Loucy (cell line): ENCODE results near the gene C20orf204.
A peak's percentile ranks its signal among the peaks of the same experiment; 100 is the strongest.

Experiments
- H2AFZ ChIP-seq: fragments of 200-600 bp; sonication (generic); 2 replicates; pipeline ENCODE4 v1.6.0; 2016; ENCODE audit warnings: antibody characterized with exemption, mild to moderate bottlenecking, low read length, moderate library complexity
- H3F3A ChIP-seq: fragments of 200-600 bp; 2 replicates; pipeline ENCODE4 v1.6.0; 2016; ENCODE audit warnings: antibody characterized with exemption, low read depth, mild to moderate bottlenecking
- H3K27me3 ChIP-seq: fragments of 200-600 bp; sonication (generic); 2 replicates; pipeline ENCODE4 v1.6.1; 2014; ENCODE audit warnings: low read length, mild to moderate bottlenecking; ENCODE audit not compliant: insufficient read depth, poor library complexity, severe bottlenecking
- H3K36me3 ChIP-seq: fragments of 200-600 bp; sonication (generic); 2 replicates; pipeline ENCODE4 v1.6.1; 2016; ENCODE audit warnings: low read length; ENCODE audit not compliant: insufficient read depth
- H3K4me1 ChIP-seq: fragments of 200-600 bp; sonication (generic); 2 replicates; pipeline ENCODE4 v1.5.1; 2014; ENCODE audit warnings: low read length, mild to moderate bottlenecking; ENCODE audit not compliant: insufficient read depth, poor library complexity, severe bottlenecking
- H3K4me2 ChIP-seq: fragments of 200-600 bp; sonication (generic); 2 replicates; pipeline ENCODE4 v1.6.0; 2014; ENCODE audit warnings: antibody characterized with exemption, low read length, low read depth, mild to moderate bottlenecking; ENCODE audit not compliant: poor library complexity, severe bottlenecking
- H3K4me3 ChIP-seq: fragments of 200-600 bp; sonication (generic); 2 replicates; pipeline ENCODE4 v1.5.1; 2014; ENCODE audit warnings: low read length, mild to moderate bottlenecking, mixed read lengths; ENCODE audit not compliant: poor library complexity, severe bottlenecking
- H3K79me2 ChIP-seq: fragments of 200-600 bp; sonication (generic); 2 replicates; pipeline ENCODE4 v1.6.1; 2014; ENCODE audit warnings: low read length; ENCODE audit not compliant: insufficient read depth
- H3K9ac ChIP-seq: fragments of 200-600 bp; sonication (generic); 2 replicates; pipeline ENCODE4 v1.6.0; 2014; ENCODE audit warnings: mild to moderate bottlenecking, low read depth, low read length, moderate library complexity; ENCODE audit not compliant: poor library complexity, severe bottlenecking
- H3K9me2 ChIP-seq: fragments of 200-600 bp; sonication (generic); replicated peaks from 2 replicates; pipeline ENCODE4 v1.6.1; 2016; ENCODE audit warnings: low read depth, low read length, mixed read lengths
- H3K9me3 ChIP-seq: fragments of 200-600 bp; sonication (generic); 2 replicates; pipeline ENCODE4 v1.6.1; 2014; ENCODE audit warnings: mild to moderate bottlenecking, antibody characterized with exemption, low read length, low read depth; ENCODE audit not compliant: insufficient read depth
- H4K20me1 ChIP-seq: fragments of 200-600 bp; sonication (generic); 2 replicates; pipeline ENCODE4 v1.6.0; 2014; ENCODE audit warnings: antibody characterized with exemption, low read length, mild to moderate bottlenecking; ENCODE audit not compliant: insufficient read depth, poor library complexity, severe bottlenecking
- EZH2phosphoT487 ChIP-seq: fragments of 200-600 bp; IDR thresholded peaks from 2 replicates; pipeline ENCODE4 v1.6.1; 2018; ENCODE audit warnings: antibody characterized with exemption, mild to moderate bottlenecking, moderate library complexity, borderline replicate concordance
- TF ChIP-seq, protein P1 (sequence below): fragments of 200-600 bp; sonication (generic); conservative IDR thresholded peaks from 2 replicates; pipeline ENCODE4 v1.5.1; 2014; ENCODE audit warnings: mild to moderate bottlenecking, antibody characterized with exemption, low read length

Gene C20orf204

DNA sequence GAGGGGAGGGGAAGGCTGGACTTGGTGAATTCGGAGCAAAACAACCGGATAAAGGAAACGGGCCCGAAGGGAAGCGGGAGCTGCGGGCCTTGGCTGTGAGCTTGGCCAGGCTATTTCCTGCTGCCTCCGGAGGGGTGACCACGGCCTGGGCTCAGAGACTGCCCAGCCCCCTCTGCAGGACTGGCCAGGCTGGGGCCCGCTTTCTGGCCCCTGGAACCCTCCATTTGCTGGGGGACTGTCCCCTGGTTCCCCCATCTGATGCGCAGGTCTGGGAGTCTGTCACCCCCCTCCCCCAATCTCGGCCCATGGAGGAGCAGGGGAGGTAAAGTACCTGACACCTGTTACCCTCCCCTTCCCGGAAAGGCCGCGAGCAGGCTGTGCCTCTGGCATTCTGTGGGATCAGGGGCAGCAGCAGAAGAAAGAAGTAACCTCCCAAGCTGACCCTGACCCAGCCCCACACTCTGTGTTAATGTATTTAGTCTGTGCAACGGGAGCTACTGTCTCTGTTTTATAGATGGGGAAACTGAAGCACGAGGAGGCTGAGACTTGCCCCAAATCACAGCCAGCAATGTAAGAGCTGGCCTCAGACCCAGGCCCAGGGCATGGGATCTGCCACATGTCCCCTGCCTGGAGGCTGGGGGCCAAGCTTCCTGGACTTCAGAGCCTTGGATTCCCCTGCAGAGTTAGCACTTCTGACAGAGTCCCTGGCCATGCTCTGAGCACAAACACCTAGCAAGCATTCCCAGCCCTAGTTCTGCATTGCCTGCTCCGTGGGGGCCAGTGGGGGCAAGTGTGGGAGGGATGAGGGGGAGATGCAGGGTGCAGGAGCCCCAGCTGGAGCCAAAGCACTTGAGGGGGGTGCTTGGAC lies 3.5 kb downstream of the C20orf204 start:
- Histone ChIP-seq H3K36me3 (peaks cover 8% of the 10 kb centered on the region; the same call in 1 of the 2 replicates), H3K4me3 (peak overlapping the region; percentile 79), H3K9ac (peak overlapping the region; percentile 77), H3K27me3 (no peaks in the 10 kb centered on the region), H3K4me2 (peak overlapping the region; percentile 83), H3K79me2 (no peaks in the 10 kb centered on the region), H3K9me3 (no peaks in the 10 kb centered on the region), H3K9me2 (no peaks in the 10 kb centered on the region), H3F3A (peaks cover 4% of the 10 kb centered on the region; the same call in 1 of the 2 replicates), H4K20me1 (no peaks in the 10 kb centered on the region), H3K4me1 (peaks cover 59% of the 10 kb centered on the region), H2AFZ (peak overlapping the region; percentile 97)
- TF ChIP-seq EZH2phosphoT487 = no peak
- TF ChIP-seq, protein P1, sequence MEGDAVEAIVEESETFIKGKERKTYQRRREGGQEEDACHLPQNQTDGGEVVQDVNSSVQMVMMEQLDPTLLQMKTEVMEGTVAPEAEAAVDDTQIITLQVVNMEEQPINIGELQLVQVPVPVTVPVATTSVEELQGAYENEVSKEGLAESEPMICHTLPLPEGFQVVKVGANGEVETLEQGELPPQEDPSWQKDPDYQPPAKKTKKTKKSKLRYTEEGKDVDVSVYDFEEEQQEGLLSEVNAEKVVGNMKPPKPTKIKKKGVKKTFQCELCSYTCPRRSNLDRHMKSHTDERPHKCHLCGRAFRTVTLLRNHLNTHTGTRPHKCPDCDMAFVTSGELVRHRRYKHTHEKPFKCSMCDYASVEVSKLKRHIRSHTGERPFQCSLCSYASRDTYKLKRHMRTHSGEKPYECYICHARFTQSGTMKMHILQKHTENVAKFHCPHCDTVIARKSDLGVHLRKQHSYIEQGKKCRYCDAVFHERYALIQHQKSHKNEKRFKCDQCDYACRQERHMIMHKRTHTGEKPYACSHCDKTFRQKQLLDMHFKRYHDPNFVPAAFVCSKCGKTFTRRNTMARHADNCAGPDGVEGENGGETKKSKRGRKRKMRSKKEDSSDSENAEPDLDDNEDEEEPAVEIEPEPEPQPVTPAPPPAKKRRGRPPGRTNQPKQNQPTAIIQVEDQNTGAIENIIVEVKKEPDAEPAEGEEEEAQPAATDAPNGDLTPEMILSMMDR = no peak

DNA sequence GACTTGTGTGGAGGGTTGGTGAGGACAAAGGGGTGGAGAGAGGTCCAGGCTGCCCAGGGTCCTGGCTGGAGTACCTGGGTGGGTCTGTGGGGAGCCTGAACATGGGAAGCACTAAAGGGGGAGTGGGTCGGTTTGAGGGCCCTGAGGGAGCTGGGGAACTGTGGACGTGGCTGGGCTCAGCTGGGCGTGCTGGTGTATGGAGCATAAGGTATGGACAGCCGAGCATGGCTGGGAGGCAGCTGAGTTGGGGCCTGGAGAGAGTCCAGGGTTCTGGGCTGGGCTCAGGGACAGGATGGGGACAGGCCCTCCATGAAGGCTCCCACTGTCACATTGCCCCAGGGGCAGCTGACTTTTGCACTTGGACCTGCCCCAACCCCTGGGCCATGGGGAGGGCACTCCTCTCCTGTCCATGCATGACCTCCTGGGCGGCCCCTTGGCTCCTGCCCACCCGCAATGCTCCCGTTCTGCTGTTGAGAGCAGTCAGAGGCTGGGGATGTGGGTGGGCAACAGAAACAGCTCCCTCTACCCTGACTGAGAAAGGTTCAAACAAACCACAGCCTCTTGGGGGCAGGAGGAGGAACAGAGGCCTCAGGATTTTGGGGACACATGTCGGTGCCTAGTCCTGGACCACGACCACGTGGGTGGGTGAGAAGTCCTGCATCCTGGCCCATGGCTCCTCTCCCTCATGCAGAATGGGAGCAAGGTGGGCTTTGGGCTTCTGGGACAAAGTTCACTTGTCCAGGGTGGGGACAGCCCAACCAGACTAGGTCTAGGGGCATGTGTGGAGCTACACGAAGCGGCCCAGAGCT lies 4.5 kb downstream of the C20orf204 start:
- H3K27me3 ChIP-seq = no peaks in the 10 kb centered on the region
- H3K9me2 ChIP-seq = no peaks in the 10 kb centered on the region
- no peak overlapping the region for H3K4me3 ChIP-seq
- H4K20me1 ChIP-seq = no peaks in the 10 kb centered on the region
- no peak overlapping the region for H2AFZ ChIP-seq
- peak overlapping the region; percentile 83 for H3K4me2 ChIP-seq
- TF ChIP-seq, protein P1 = no peak
- TF ChIP-seq EZH2phosphoT487 = no peak
- no peaks in the 10 kb centered on the region for H3K9me3 ChIP-seq
- H3K79me2 ChIP-seq = no peaks in the 10 kb centered on the region
- no peaks in the 10 kb centered on the region for H3K36me3 ChIP-seq
- H3K9ac ChIP-seq = peak overlapping the region; percentile 77
- no peaks in the 10 kb centered on the region; the same call in 1 of the 2 replicates for H3F3A ChIP-seq
- peaks cover 59% of the 10 kb centered on the region for H3K4me1 ChIP-seq

DNA sequence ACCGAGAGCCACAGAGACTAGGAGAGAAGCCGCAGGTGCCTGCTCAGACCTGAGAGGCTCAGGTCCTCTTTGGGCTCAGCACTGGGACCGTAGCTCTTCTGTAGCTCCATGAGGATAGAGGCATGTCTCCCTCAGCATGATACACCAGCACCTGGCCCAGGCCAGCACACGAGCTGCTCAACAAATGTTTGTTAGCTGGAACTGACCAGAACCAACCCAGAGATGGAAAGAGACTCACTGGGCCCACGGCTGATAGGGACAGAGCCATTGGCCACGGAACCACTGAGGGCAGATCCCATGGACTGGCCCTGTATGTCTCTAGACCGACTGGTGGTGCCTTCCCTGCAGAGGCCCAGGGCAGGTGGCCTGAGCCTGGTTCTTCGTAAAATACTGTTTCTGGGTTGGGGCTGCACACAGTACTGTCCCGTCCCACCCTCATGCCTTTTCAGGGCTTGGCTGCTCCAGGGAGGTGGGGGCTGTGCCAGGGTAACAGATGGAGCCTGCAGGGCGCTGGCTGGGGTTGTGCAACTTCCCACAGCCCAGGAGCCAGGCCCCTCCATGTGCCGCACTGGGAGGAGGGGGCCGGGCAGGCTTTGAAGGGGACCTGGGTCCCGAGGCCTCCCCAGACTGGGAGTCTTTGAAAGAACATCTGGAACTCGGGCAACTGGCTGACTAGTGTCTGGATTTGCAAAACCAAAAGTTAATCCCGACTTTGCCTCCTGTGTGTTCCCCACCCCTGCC lies 5.2 kb downstream of the C20orf204 start:
- Histone ChIP-seq H3K79me2 (no peaks in the 10 kb centered on the region), H3F3A (no peaks in the 10 kb centered on the region), H4K20me1 (no peaks in the 10 kb centered on the region), H3K4me3 (no peak overlapping the region), H3K36me3 (no peaks in the 10 kb centered on the region), H2AFZ (no peak overlapping the region), H3K4me1 (peaks cover 55% of the 10 kb centered on the region), H3K9me3 (no peaks in the 10 kb centered on the region), H3K4me2 (no peak overlapping the region), H3K27me3 (no peaks in the 10 kb centered on the region), H3K9ac (no peak overlapping the region), H3K9me2 (no peaks in the 10 kb centered on the region)
- TF ChIP-seq EZH2phosphoT487 = no peak
- TF ChIP-seq, protein P1 = no peak
